HEK293T (cell line): Measurements from ENCODE around the gene POLA1.

Experiments
- ARNT ChIP-seq: fragments of 450-650 bp; IDR thresholded peaks from 2 replicates; pipeline ENCODE4 v1.6.1; 2017; ENCODE audit warnings: mild to moderate bottlenecking
- BHLHE40 ChIP-seq: fragments of 450-650 bp; IDR thresholded peaks from 2 replicates; pipeline ENCODE4 v1.6.1; 2016; ENCODE audit warnings: mild to moderate bottlenecking, moderate library complexity, borderline replicate concordance
- CTBP1 ChIP-seq: fragments of 450-650 bp; IDR thresholded peaks from 2 replicates; pipeline ENCODE4 v1.6.1; 2016; ENCODE audit warnings: borderline replicate concordance
- ELF4 ChIP-seq: fragments of 450-650 bp; IDR thresholded peaks from 2 replicates; pipeline ENCODE4 v1.6.1; 2017; ENCODE audit warnings: antibody characterized with exemption
- FOXK2 ChIP-seq: fragments of 450-650 bp; IDR thresholded peaks from 2 replicates; pipeline ENCODE4 v1.6.1; 2016; ENCODE audit warnings: mild to moderate bottlenecking
- FOXM1 ChIP-seq: fragments of 450-650 bp; IDR thresholded peaks from 2 replicates; pipeline ENCODE4 v1.6.1; 2017; ENCODE audit warnings: mild to moderate bottlenecking, borderline replicate concordance
- NFRKB ChIP-seq: fragments of 450-650 bp; IDR thresholded peaks from 2 replicates; pipeline ENCODE4 v1.6.1; 2016; ENCODE audit warnings: mild to moderate bottlenecking, moderate library complexity
- SP1 ChIP-seq: fragments of 450-650 bp; IDR thresholded peaks from 2 replicates; pipeline ENCODE4 v1.6.1; 2017
- ZNF384 ChIP-seq: fragments of 450-650 bp; IDR thresholded peaks from 2 replicates; pipeline ENCODE4 v1.6.1; 2016

GRCh38 chrX:24805201-24805600 lies 111.5 kb downstream of the POLA1 start:
- TF ChIP-seq FOXM1 (no peak), CTBP1 (no peak), NFRKB (no peak), ELF4 (no peak), ZNF384 (no peak), SP1 (no peak), ARNT (no peak), FOXK2 (no peak), BHLHE40 (no peak)
